HG03571 (cell line): Measurements from ENCODE around the gene SKAP2.

Experiments used
- ATAC-seq: cut with Tn5 transposase; IDR thresholded peaks from one replicate; pipeline ENCODE4 v1.9.1; 2021; ENCODE audit not compliant: unreplicated experiment

Gene SKAP2

DNA sequence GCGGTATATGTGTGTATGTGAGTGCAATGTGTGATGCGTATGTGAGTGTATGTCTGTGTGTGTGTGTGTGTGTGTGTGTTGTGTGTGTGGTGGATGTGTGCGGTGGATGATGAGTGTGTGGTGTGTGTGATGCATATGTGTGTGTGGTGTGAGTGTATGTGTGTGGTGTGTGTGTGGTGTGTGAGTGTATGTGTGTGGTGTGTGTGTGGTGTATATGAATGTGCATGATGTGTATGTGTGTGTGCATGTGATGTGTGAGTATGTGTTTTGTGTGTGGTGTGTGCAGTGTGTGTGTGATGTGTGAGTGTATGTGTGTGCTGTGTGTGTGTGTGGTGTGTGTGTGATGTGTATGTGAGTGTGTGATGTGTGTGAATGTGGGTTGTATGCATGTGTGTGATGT is 222.0 kb downstream of the SKAP2 start:
- no peak for ATAC-seq

DNA sequence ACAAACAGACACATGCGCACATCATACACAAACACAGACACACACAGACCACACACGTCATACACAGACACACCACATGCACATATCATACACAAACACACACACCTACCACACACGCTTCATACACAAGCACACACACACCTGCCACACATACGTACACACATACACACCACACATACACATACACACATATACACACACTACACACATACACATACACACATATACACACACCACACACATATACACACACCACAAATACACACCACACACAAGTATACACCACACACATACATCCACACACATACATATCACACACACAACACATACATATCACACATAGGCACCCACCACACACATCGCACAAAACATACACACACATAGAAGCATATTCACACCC is 224.7 kb downstream of the SKAP2 start:
- no peak for ATAC-seq

DNA sequence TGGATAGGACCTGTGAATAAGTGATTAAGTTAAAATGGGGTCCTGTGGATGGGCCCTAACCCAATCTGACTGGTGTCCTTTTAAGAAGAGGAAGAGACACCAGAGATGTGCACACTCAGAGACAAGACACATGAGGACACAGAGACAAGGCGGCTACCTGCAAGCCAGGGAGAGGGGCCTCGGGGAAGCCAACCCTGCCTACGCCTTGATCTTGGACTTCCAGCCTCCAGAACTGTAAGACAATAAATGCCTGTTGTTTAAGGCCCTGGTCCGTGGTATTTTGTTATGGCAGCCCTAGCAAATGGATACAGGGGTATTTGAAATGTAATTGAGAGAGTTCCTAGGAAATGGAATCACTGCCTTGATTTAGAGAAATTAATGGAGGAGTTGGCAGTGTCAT is 225.3 kb downstream of the SKAP2 start:
- ATAC-seq = no peak

DNA sequence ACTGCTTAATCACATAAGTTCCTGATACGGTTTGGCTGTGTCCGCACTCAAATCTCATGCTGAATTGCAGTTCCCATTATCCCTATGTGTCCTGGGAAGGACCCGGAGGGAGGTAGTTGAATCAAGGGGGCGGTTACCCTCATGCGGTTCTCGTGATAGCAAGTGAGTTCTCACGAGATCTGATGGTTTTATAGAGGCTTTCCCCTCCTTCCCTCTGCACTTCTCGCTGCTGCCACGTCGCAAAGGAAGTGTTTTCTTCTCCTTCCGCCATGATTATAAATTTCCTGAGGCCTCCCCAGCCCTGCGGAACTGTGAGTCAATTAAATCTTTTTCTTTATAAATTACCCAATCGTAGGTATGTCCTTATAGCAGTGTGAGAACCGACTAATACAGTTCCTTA is 226.2 kb downstream of the SKAP2 start:
- no peak for ATAC-seq

DNA sequence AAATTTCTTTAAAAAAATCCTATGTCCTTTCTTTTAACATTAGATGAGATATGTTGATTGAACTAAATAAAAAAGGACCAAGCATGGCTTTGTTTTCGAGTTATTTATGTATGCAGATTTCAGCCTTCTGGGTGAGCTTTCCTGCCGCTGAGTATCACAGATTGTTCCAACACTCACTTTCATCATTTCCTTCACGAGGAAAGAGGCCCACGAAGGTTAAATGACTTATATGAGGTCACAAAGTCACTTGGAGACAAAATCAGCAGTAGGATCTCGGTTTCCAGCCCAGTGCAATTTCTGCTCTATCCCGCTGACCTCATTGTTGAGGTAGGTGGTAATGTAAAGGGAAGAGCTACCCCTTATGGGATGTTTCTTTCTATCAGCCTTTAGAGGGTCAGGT is 226.8 kb downstream of the SKAP2 start:
- no peak for ATAC-seq

DNA sequence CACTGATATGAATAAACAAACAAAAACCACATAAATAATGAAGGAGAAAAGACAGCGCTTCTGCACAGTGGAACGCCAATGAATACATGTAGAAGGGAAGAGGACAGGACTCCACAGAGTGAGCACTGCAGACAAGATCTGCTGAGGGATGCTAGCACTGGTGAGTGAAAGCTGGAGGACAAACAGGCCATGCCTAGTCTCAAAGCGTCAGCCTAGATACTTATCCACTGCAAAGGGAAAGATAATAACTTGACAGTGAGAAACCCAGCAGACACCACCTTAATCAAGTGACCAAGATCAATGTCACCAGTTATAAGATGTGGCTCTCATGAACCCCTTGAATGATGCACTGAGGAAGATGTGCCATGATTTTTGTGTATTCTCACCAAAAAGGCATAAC is 227.6 kb downstream of the SKAP2 start:
- ATAC-seq = no peak

DNA sequence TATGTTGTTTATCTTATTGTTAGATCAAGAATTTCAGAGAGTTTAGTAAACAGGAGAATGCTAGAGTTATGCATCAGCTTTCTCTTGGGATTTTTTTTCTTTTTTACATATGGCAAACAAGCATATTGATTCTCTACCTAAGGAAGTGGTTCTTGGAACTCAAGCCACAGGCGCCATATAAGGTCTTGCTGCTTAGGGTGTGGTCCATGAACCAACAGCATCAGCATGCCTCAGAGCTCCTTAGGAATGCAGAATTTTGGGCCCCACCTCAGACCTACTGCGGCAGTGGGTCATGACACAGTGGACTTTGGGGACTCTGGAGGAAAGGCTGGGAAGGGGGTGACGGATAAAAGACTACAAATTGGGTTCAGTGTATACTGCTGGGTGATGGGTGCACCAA is 230.8 kb downstream of the SKAP2 start:
- ATAC-seq = no peak

DNA sequence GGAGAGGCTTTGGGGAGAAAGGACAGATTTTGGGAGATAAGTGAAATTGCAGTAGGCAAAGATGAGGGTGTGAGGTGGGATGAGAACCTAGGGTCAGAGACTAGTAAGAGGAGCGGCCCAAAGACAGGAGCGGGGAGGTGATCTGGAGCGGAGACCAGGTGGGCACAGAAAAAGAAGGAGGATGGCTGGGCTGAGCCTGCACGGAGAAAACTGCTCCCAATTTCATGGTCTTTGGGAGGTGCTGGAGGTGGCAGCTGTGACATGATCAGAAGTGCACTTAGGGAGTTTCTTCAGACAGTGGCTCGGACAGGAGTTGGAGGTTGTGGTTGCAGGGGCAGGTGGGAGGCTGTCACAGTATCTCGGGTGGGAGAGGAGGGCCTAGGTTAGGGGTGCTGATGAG is 232.8 kb downstream of the SKAP2 start:
- no peak for ATAC-seq

DNA sequence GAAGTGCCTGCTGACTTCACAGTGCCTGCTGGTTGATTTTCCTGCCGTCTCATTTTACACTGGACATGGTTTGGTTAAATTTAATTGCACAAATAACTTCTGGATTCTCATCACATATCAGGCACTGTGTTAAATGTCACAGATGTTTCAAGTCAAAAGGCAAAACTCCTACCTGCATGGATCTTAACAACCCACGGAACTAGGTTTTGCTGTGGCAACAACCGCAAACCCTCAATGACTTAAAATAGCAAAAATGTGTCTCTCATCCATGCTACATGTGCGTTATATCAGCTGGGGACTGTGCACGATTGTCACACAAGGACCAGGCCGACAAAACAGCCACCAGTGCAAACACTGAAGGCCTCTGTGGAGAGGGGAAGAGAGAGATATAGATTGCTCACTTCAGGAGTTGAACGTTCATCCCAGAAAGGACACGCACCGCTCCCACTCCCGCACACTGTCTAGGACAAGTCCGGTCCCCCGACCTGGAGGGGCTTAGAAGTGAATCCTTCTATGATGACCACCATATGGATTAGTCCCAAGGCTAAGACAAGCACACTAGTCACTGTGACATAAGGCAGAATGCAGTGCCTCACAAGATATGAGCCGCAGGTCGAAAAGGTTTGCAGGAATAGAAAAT is 233.3 kb downstream of the SKAP2 start:
- ATAC-seq = no peak

DNA sequence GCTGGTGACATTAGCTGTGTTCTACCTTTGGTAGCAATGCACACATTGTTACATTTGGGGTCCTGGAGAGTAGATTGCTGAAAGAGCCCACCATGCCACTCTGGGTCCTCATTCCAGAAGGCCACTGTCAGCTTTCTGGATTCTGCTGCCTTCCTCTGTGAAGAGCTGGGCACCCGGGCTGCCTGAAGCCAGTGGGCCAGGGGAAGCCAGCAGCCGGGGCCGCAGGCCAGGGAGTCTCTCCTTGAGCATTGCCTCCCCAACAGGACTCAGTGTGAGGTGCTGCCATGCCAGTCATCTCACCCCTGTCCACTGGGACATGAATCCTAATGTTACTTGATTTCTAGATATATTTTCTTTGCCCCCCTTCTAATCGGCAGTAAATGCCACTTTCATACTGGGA is 234.0 kb downstream of the SKAP2 start:
- ATAC-seq = no peak

DNA sequence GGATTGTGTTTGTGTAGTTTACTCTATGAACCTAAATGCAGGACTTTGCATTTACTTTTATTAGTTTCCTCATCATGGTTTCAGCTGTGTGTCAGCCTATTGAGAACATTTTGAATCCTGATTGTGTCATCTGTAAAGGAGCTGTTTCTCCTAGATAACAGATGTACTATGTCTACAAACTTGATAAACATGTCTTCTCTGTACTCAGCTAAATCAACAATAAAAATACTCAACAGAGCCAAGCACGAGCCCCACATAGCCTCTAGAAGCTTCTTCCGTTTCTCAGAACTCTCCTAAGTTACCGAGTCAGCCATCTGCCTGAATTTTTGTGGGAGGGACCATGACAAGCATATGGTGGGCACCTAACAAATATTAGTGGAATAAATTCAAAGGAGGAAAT is 234.7 kb downstream of the SKAP2 start:
- ATAC-seq = no peak

DNA sequence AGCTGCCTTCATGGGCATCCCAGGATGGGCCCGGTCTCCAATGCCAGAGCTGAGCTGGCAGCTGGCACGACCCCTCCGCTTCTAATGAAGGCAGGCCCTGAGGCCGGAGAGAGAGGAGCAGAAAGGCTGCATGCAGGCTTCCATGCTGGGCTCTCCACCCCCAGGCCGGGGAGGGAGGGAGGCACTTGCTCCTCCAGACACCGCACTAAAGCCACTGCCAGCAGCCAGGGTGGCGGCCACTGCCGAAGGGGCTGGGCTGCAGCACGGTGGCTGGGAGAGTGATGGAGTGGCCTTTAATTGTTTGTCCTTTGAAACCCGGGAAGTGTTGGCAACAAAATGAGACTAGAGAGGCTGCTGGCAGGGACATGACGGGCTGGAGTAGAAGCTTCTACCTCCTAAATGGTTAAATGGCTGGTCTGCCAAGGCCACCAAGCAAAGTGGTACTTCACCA is 236.5 kb downstream of the SKAP2 start:
- ATAC-seq = no peak

DNA sequence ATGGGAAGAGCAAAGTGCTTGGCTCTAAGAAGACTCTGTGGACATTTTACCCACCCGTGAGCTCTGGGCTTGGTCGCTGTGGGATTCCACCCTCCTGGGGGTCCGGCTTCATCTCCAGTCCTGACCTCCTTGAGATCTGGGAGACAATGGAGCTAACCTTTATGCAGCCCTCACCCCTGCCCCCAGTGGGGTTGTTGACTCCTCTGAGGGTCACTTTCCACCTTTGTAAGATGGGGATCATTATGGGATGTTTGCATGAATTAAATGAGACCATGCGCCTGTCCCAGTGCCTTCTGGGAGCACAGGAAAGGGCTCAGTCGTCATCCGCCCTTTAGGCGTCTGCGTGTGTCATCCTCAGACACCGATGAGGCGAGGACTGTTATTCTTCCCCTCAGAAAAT is 237.2 kb downstream of the SKAP2 start:
- no peak for ATAC-seq

DNA sequence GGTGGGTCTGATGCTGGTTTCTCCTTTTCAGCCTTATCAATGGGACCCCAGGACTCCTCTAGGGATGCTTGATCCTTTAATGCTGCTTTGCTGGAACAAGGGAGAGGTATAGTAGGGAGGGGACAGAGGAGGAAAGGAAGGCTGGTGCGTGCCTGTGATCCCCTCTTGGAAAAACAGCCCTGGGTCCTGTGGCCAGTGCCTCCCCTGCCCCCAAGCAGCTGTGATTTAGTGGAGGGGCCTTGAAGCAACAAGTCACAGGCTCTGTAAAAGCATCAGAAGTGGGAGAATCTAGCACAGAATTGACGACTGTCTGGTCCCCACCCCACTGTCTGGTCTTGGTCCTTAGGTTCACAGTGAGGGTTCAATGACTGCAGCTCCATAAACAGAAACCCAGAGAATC is 237.7 kb downstream of the SKAP2 start:
- no peak for ATAC-seq

DNA sequence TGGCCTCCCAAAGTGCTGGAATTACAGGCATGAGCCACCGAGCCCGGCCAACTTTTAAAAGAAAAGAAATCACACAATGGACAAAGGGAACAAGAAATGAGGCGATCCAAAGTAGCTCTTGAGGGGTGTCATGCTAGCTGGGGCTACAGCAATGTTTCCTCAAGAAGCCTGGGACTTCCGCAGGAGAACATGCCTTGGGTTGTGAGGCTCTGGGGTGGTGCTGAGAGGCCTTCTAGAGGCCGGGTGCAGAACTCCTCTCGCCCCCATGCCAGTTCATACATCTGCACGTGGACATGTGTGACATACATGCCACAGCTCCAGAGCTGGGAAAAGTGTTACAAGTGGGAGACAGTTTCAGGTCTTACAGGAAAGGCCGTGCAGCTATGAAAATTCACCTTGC is 238.2 kb downstream of the SKAP2 start:
- no peak for ATAC-seq

DNA sequence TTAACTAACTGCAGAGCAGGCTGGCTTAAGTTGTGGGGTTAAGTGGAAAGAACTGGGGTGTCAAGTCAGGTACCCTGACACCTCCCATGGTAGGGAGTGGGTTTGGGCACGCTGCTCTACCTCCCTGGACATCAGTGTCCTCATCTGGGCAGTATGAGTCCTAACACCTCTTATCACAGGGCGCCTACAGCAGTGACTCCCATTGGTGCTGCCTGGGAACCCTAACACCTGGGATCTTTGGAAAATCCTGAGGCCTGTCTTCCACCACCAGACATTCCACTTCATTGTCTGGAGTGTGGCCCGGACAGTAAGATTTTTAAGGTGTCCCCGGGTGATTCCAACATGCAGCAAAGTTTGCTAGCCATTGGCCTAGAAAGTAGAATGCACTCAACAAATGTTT is 239.1 kb downstream of the SKAP2 start:
- ATAC-seq = no peak

DNA sequence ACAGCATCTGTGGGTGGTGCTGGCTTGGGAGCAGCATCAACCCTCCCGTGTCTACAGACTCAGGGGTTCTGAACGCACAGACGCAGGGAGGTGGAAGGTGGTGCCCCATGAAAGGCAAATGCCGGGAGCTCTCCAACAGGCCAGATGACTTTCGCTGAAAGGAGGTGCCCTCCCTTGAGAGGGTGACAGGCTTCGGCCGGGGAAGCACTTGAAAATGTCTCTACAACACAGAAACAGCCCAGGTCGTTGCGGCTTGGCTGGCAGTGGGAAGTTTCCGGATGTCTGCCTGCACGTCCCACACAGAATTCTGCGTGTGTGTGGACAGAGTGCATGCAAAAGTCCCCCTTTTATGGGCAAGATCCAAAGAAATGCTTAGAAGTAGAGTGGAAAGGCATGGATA is 239.6 kb downstream of the SKAP2 start:
- ATAC-seq = no peak

DNA sequence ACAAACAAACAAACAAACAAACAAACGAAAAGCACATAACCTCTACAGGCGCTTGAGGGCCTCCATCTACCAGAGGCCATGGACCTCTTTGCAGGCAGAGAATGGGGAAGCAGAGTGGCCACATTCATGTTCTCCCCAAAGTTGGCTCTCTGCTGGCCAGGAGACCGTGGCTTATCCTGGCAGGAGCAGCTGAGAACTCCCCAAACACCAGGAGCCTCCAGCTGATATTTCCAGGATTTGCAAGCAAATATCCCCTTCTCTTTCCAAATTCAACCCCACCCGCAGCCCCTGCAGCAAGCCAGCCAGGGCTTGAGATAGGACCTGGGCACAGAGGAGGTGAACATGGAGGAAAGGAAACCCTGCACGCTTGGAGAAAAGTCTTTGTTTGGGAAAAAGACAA is 240.0 kb downstream of the SKAP2 start:
- no peak for ATAC-seq

DNA sequence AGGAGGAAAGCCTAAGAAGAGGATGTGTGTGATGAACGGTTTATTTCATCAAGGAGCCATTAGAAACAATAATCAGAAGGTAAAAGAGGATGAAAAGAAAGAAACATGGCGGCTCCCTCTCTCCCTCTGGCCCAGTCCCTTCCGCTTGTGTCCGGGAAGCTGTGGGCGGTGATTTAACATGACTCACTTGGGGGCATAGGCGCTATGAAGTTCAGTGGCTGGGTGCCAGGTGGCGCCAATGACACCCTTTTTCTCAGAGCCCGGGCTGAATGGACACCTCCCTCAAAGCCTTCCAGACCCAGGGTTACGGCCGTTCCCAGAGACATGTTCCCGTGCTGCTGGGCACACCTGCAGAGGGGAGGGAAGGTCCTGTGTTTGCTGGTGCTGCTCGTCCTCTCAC is 244.0 kb downstream of the SKAP2 start:
- ATAC-seq = no peak

DNA sequence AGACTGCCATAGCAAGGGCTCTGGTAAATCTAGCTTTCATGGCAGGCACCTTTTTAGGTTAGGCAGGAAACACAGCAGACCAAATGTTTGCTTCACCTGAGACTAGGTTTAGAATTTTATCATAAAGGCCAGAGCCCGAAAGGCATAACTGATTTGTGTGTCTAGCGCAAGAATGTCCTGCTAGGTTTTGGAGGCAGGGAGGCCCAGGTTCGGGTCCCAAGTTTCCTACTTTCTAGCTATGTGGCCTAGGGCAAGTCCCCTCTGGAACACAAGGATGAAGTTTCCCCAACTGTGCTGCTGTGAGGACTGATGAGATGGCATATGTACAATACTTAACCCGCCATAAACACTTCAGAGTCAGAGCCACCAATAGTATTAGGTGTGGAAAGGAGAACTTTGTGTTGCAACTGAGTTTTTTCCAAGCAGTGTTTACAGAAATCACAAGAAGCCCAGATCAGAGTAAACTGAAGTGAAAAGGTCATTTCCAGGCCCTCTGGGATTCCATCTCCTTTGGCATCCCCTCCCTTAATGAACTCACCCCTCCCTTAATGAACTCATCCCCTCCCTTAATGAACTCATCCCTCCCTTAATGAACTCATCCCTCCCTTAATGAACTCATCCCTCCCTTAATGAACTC is 244.9 kb downstream of the SKAP2 start:
- ATAC-seq = no peak

DNA sequence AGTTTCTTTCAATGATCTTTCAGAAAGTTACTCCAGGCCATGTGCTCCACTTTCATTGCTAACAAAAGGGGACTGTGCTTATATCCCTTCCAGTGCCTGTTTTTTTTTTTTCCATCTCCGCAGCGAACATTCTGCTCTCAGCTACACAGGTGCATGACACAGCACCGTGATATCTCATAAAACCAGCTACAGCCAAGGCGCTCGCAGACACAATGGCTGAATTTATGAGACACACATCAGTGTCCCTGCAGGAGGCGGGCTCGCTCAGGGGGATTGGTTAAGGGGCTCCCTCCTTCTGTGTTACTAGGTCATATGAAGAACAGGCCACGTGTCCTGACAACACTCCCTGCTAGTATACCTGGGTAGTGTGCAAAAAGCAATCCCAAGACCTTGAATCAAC is 245.5 kb downstream of the SKAP2 start:
- ATAC-seq = no peak

DNA sequence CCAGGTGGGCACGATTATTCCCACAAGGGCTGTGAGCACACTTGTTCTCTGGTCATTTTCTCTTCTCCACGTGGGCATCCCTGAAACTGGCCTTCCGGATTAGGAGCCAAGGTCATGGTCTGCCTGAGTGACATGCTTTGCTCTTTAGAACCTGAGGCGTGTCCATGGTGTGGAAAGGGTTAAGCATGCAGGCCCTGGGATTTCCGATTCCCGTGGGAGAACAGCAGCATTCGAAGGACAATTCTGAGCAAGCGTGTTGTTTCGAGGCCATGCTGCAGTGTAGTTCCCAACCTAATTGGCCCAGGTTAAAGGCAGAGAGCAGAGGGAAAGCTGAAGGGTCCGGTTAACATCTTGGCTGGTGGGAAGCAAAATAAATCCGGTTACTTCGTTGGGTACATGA is 245.9 kb downstream of the SKAP2 start:
- ATAC-seq = no peak
